K562 (cell line): ENCODE measurements around the gene ANKFN1.

Experiments used
- CREB1 ChIP-seq, 2 experiments: sonication (generic) in 1 of 2; formaldehyde crosslinking in 1 of 2; IDR thresholded peaks; 2 replicates each; pipeline versions ENCODE4 v1.6.1 to v1.8.0; 2012 to 2022; ENCODE audit warnings: inconsistent platforms in 1 of 2, mild to moderate bottlenecking in 1 of 2, missing genetic modification reagents in 1 of 2, moderate library complexity in 1 of 2
- TF ChIP-seq, protein P1 (sequence below), 3 experiments: IDR thresholded peaks in 2 of 3; conservative IDR thresholded peaks in 1 of 3; 2 replicates each; pipeline ENCODE4 v1.5.1; 2011 to 2012; ENCODE audit warnings: low read length in 3 of 3, mild to moderate bottlenecking in 3 of 3, control low read depth in 2 of 3, improper control_type of control experiment in 1 of 3, inconsistent platforms in 1 of 3, low read depth in 1 of 3, mixed read lengths in 1 of 3, moderate library complexity in 1 of 3; ENCODE audit not compliant: insufficient read depth in 2 of 3
- TF ChIP-seq, protein P2 (sequence below): fragments of 450-650 bp; formaldehyde crosslinking; IDR thresholded peaks from 2 replicates; pipeline ENCODE4 v1.4.0; 2022; ENCODE audit warnings: missing genetic modification characterization

DNA sequence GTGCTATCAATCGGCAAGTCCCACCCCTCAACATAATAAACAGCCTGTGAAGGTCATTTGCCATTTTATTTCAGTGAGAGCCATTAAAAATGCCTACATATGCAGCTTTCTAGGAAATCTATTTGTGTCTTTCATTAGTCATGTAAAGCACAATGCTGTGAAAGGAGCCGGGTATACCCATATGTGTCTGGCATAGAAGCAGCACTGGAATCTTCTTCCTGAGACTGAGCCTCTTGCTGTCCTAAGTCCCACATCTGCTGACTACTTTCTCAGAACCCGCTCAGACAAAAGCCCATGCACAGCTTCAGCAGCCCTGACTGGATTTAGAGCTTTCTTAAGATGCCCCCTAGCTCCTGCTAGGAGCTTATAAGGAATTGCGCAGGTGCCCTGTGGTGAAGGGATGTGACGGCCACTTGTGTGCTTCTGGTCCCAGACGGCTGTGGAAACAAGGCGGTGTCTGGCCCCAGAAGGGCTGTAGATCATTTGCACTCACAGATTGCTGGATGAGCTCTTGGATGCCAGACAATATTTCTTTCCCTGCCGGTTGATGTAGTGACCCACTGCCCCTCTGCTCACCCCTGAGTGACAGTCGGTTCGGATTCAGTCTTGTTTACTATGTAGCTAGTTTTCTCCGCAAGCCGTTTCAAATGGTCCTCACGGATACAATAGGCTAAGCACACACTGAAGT is 172.2 kb downstream of the ANKFN1 start:
- TF ChIP-seq CREB1 (IDR thresholded peaks at IDR 0.05), result no peak
- TF ChIP-seq CREB1 (CRISPR knock-in tag; IDR thresholded peaks at IDR 0.05), result no peak
- TF ChIP-seq, protein P1, sequence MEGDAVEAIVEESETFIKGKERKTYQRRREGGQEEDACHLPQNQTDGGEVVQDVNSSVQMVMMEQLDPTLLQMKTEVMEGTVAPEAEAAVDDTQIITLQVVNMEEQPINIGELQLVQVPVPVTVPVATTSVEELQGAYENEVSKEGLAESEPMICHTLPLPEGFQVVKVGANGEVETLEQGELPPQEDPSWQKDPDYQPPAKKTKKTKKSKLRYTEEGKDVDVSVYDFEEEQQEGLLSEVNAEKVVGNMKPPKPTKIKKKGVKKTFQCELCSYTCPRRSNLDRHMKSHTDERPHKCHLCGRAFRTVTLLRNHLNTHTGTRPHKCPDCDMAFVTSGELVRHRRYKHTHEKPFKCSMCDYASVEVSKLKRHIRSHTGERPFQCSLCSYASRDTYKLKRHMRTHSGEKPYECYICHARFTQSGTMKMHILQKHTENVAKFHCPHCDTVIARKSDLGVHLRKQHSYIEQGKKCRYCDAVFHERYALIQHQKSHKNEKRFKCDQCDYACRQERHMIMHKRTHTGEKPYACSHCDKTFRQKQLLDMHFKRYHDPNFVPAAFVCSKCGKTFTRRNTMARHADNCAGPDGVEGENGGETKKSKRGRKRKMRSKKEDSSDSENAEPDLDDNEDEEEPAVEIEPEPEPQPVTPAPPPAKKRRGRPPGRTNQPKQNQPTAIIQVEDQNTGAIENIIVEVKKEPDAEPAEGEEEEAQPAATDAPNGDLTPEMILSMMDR (IDR thresholded peaks at IDR 0.05 in 2 of 3, conservative IDR thresholded peaks at IDR 0.05 in 1 of 3; ENCODE audit: insufficient read depth in 2 of 3, low read depth in 1 of 3, low read length in 3 of 3), result no peak
- TF ChIP-seq, protein P2, sequence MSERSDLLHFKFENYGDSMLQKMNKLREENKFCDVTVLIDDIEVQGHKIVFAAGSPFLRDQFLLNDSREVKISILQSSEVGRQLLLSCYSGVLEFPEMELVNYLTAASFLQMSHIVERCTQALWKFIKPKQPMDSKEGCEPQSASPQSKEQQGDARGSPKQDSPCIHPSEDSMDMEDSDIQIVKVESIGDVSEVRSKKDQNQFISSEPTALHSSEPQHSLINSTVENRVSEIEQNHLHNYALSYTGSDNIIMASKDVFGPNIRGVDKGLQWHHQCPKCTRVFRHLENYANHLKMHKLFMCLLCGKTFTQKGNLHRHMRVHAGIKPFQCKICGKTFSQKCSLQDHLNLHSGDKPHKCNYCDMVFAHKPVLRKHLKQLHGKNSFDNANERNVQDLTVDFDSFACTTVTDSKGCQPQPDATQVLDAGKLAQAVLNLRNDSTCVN (CRISPR knock-in tag), result no peak
